PFSK-1 (cell line): ENCODE data around the gene ZC3H12A.

Experiments used
- POLR2AphosphoS5 ChIP-seq: IDR thresholded peaks from 2 replicates; pipeline ENCODE4 v1.6.1; 2012; ENCODE audit warnings: low read depth, mild to moderate bottlenecking, control low read depth, low read length, moderate library complexity
- TAF1 ChIP-seq: IDR thresholded peaks from 2 replicates; pipeline ENCODE4 v1.6.1; 2012; ENCODE audit warnings: low read length, control low read depth, borderline replicate concordance; ENCODE audit not compliant: insufficient read depth

DNA sequence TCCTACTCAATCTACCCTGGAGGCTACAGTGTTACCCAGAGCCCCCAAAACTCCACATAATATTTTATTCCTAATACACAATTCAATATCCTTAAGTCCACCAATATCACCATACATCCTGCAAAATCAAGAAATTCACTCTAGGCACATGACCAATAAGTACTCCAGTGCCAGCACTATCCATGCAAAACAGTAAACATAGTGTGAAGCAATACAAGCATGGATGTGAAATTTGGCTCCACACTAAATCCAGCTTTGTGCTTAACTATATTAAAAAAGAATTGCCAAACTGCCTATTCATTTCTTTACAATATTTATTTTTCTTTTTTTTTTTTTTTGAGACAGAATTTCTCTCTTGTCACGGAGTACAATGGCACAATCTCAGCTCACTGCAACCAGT lies 43.2 kb downstream of the ZC3H12A start:
- TF ChIP-seq POLR2AphosphoS5 (no peak), TAF1 (no peak)
